Osteocyte (in vitro differentiated cells): ENCODE results near the gene MAP3K14. TPM values are rescaled to one million over a fixed set of nuclear protein-coding genes. Genes with fewer than 3 reads are reported as not detected.
A peak's percentile ranks its signal among the peaks of the same experiment; 100 is the strongest.

Experiments used
- DNase-seq: peaks from one replicate; pipeline ENCODE4 v3.0.0; 2021; ENCODE audit warnings: mixed read lengths; ENCODE audit not compliant: unreplicated experiment; ENCODE audit errors: extremely low spot score
- H3K27ac Mint-ChIP-seq: one replicate; pipeline ENCODE4 v1.8.0; 2021; ENCODE audit warnings: mild to moderate bottlenecking, mixed read lengths; ENCODE audit not compliant: unreplicated experiment
- H3K27me3 Mint-ChIP-seq: one replicate; pipeline ENCODE4 v1.8.0; 2021; ENCODE audit warnings: mixed read lengths; ENCODE audit not compliant: unreplicated experiment
- H3K36me3 Mint-ChIP-seq: one replicate; pipeline ENCODE4 v1.8.0; 2021; ENCODE audit warnings: mixed read lengths; ENCODE audit not compliant: unreplicated experiment
- H3K4me1 Mint-ChIP-seq: one replicate; pipeline ENCODE4 v1.8.0; 2021; ENCODE audit warnings: mixed read lengths; ENCODE audit not compliant: unreplicated experiment
- H3K4me3 Mint-ChIP-seq: one replicate; pipeline ENCODE4 v1.8.0; 2021; ENCODE audit warnings: mild to moderate bottlenecking, moderate library complexity, mixed read lengths; ENCODE audit not compliant: unreplicated experiment
- H3K9me3 Mint-ChIP-seq: one replicate; pipeline ENCODE4 v1.8.0; 2021; ENCODE audit warnings: mixed read lengths; ENCODE audit not compliant: unreplicated experiment
- CTCF ChIP-seq: fragments of 200-600 bp; sonication (generic); IDR thresholded peaks from 2 replicates; pipeline ENCODE4 v1.5.0; 2021; ENCODE audit warnings: antibody characterized with exemption, mild to moderate bottlenecking, moderate library complexity
- total RNA-seq: library from RNA; stranded (reverse); gene quantifications from 2 replicates; pipeline ENCODE4 v1.2.1, GENCODE V29; 2021

Gene MAP3K14
- total RNA-seq, 1 donor from 2014 or later, result 13.2 TPM

- Mint-ChIP-seq H3K4me1 (peaks cover 59% of the 10 kb centered on the region), H3K36me3 (peaks cover 26% of the 10 kb centered on the region), H3K27ac (no peak overlapping the region), H3K4me3 (no peak overlapping the region), H3K9me3 (no peaks in the 10 kb centered on the region), H3K27me3 (no peaks in the 10 kb centered on the region)
- no peak for DNase-seq
- TF ChIP-seq CTCF, result no peak
These were observed 26.5 kb downstream of the MAP3K14 start for GRCh38 chr17:45290269-45290765.

- Mint-ChIP-seq H3K27me3 (no peaks in the 10 kb centered on the region), H3K4me1 (peaks cover 52% of the 10 kb centered on the region), H3K4me3 (no peak overlapping the region), H3K36me3 (peaks cover 30% of the 10 kb centered on the region), H3K27ac (peak overlapping the region; percentile 4), H3K9me3 (no peaks in the 10 kb centered on the region)
- no peak for TF ChIP-seq CTCF
- DNase-seq, result no peak
These were observed 27.2 kb downstream of the MAP3K14 start for GRCh38 chr17:45289301-45290268.

- Mint-ChIP-seq H3K4me3 (no peak overlapping the region), H3K9me3 (no peaks in the 10 kb centered on the region), H3K27me3 (no peaks in the 10 kb centered on the region), H3K36me3 (peaks cover 37% of the 10 kb centered on the region), H3K4me1 (peaks cover 48% of the 10 kb centered on the region), H3K27ac (no peak overlapping the region)
- DNase-seq, result no peak
- no peak for TF ChIP-seq CTCF
These were observed 28.0 kb downstream of the MAP3K14 start for GRCh38 chr17:45288825-45289224.

GRCh38 chr17:45287526-45288500 lies 29.0 kb downstream of the MAP3K14 start:
- Mint-ChIP-seq H3K36me3 (peaks cover 43% of the 10 kb centered on the region), H3K27ac (peak overlapping the region; percentile 11), H3K4me3 (no peak overlapping the region), H3K9me3 (no peaks in the 10 kb centered on the region), H3K27me3 (no peaks in the 10 kb centered on the region), H3K4me1 (peaks cover 48% of the 10 kb centered on the region)
- no peak for DNase-seq
- TF ChIP-seq CTCF, result no peak
